DOHH2 (cell line): Measurements from ENCODE around the gene HELZ.

Experiments used
- H3F3A ChIP-seq: fragments of 200-600 bp; sonication (generic), shearing (Covaris generic); 2 replicates; pipeline ENCODE4 v1.6.0; 2016; ENCODE audit warnings: antibody characterized with exemption, mild to moderate bottlenecking; ENCODE audit not compliant: control insufficient read depth, insufficient read depth
- H3K27ac ChIP-seq: fragments of 200-600 bp; sonication (generic); 2 replicates; pipeline ENCODE4 v1.5.1; 2014; ENCODE audit warnings: low read depth, mild to moderate bottlenecking, low read length, moderate library complexity
- H3K27me3 ChIP-seq: fragments of 200-600 bp; sonication (generic); 2 replicates; pipeline ENCODE4 v1.6.1; 2014; ENCODE audit warnings: mild to moderate bottlenecking, low read length, mixed read lengths; ENCODE audit not compliant: control insufficient read depth
- H3K36me3 ChIP-seq: fragments of 200-600 bp; sonication (generic); 2 replicates; pipeline ENCODE4 v1.6.1; 2014; ENCODE audit warnings: mild to moderate bottlenecking, low read length, moderate library complexity, mixed read lengths; ENCODE audit not compliant: control insufficient read depth
- H3K4me1 ChIP-seq: fragments of 200-600 bp; sonication (generic); 2 replicates; pipeline ENCODE4 v1.6.1; 2014; ENCODE audit warnings: mild to moderate bottlenecking, low read length, mixed read lengths; ENCODE audit not compliant: control insufficient read depth
- H3K4me2 ChIP-seq: fragments of 200-600 bp; sonication (generic); 2 replicates; pipeline ENCODE4 v1.6.0; 2014; ENCODE audit warnings: mild to moderate bottlenecking, low read length, moderate library complexity
- H3K4me3 ChIP-seq: fragments of 200-600 bp; sonication (generic); 2 replicates; pipeline ENCODE4 v1.5.1; 2014; ENCODE audit warnings: mild to moderate bottlenecking, low read length, mixed read lengths
- H3K79me2 ChIP-seq: fragments of 200-600 bp; sonication (generic); 2 replicates; pipeline ENCODE4 v1.6.1; 2014; ENCODE audit warnings: mild to moderate bottlenecking, low read length, mixed read lengths; ENCODE audit not compliant: control insufficient read depth
- H3K9me2 ChIP-seq: fragments of 200-600 bp; sonication (generic); replicated peaks from 2 replicates; pipeline ENCODE4 v1.6.1; 2014; ENCODE audit warnings: mild to moderate bottlenecking, low read length, mixed read lengths; ENCODE audit not compliant: control insufficient read depth
- H3K9me3 ChIP-seq: fragments of 200-600 bp; sonication (generic); 2 replicates; pipeline ENCODE4 v1.6.1; 2014; ENCODE audit warnings: antibody characterized with exemption, low read length, mixed read lengths; ENCODE audit not compliant: control insufficient read depth, insufficient read depth
- H4K20me1 ChIP-seq: fragments of 200-600 bp; sonication (generic); 2 replicates; pipeline ENCODE4 v1.6.0; 2014; ENCODE audit warnings: low read depth, mild to moderate bottlenecking, antibody characterized with exemption, low read length, moderate library complexity; ENCODE audit not compliant: control insufficient read depth, insufficient read depth
- EZH2phosphoT487 ChIP-seq: fragments of 200-600 bp; sonication (generic); IDR thresholded peaks from 2 replicates; pipeline ENCODE4 v1.6.1; 2017; ENCODE audit warnings: borderline replicate concordance, mild to moderate bottlenecking, antibody characterized with exemption, low read length, moderate library complexity, mixed read lengths
- TF ChIP-seq, protein P1 (sequence below): fragments of 200-600 bp; sonication (generic); IDR thresholded peaks from one replicate; pipeline ENCODE4 v1.5.1; 2014; ENCODE audit warnings: antibody characterized with exemption, mild to moderate bottlenecking, low read depth, low read length; ENCODE audit not compliant: poor library complexity, severe bottlenecking

The HELZ gene, protein sequence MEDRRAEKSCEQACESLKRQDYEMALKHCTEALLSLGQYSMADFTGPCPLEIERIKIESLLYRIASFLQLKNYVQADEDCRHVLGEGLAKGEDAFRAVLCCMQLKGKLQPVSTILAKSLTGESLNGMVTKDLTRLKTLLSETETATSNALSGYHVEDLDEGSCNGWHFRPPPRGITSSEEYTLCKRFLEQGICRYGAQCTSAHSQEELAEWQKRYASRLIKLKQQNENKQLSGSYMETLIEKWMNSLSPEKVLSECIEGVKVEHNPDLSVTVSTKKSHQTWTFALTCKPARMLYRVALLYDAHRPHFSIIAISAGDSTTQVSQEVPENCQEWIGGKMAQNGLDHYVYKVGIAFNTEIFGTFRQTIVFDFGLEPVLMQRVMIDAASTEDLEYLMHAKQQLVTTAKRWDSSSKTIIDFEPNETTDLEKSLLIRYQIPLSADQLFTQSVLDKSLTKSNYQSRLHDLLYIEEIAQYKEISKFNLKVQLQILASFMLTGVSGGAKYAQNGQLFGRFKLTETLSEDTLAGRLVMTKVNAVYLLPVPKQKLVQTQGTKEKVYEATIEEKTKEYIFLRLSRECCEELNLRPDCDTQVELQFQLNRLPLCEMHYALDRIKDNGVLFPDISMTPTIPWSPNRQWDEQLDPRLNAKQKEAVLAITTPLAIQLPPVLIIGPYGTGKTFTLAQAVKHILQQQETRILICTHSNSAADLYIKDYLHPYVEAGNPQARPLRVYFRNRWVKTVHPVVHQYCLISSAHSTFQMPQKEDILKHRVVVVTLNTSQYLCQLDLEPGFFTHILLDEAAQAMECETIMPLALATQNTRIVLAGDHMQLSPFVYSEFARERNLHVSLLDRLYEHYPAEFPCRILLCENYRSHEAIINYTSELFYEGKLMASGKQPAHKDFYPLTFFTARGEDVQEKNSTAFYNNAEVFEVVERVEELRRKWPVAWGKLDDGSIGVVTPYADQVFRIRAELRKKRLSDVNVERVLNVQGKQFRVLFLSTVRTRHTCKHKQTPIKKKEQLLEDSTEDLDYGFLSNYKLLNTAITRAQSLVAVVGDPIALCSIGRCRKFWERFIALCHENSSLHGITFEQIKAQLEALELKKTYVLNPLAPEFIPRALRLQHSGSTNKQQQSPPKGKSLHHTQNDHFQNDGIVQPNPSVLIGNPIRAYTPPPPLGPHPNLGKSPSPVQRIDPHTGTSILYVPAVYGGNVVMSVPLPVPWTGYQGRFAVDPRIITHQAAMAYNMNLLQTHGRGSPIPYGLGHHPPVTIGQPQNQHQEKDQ (N-terminal part only)

DNA sequence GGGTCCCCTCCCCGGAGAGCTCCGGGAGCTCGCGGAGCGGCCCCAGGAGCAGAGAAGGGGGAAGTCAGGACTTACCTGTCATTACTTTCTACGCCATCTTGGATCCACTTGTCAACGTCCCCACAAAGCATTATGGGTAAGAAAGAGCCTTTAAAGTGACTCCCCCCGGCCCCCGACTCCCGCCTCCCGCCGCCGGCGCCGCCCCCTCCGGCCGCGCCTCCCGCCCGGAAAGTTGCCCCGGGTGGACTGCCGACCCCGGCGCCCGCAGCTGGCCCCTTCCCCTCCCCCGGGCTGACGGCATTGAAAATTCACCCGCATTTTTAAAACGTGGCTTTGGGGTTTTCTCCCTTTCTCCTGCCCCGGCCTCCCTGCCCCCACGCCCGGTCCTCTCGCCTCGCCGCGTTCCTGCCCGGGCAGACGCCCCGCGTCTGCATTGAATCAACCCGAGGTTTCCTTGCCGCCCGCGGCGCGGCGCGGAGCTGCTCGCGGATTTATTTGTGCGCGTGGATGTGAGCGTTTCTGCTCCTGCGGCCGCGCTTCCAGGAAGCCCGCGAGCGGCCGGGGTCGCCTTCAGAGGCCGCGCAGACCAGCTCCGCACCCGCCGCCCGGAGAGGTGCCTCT is at the start of gene HELZ:
Gene HELZ, minus strand, starts transcription at position 124 of the 621 bp plus-strand sequence. CDS start 26,392 bp downstream, outside the sequence.
- no peaks in the 10 kb centered on the region for H3K9me3 ChIP-seq
- H3F3A ChIP-seq: peaks cover 5% of the 10 kb centered on the region; the same call in 1 of the 2 replicates
- H3K27ac ChIP-seq: peak within 1 kb of the TSS; percentile 29; the same call in 1 of the 2 replicates
- peaks cover 30% of the 10 kb centered on the region for H3K36me3 ChIP-seq
- peaks cover 16% of the 10 kb centered on the region for H4K20me1 ChIP-seq
- no peaks in the 10 kb centered on the region; the same call in 1 of the 2 replicates for H3K27me3 ChIP-seq
- peak within 1 kb of the TSS; percentile 90 for H3K4me2 ChIP-seq
- H3K79me2 ChIP-seq: peaks cover 51% of the 10 kb centered on the region
- peak within 1 kb of the TSS; percentile 76 for H3K4me3 ChIP-seq
- no peaks in the 10 kb centered on the region for H3K9me2 ChIP-seq
- peaks cover 42% of the 10 kb centered on the region for H3K4me1 ChIP-seq
- no peak for TF ChIP-seq EZH2phosphoT487
- TF ChIP-seq, protein P1, sequence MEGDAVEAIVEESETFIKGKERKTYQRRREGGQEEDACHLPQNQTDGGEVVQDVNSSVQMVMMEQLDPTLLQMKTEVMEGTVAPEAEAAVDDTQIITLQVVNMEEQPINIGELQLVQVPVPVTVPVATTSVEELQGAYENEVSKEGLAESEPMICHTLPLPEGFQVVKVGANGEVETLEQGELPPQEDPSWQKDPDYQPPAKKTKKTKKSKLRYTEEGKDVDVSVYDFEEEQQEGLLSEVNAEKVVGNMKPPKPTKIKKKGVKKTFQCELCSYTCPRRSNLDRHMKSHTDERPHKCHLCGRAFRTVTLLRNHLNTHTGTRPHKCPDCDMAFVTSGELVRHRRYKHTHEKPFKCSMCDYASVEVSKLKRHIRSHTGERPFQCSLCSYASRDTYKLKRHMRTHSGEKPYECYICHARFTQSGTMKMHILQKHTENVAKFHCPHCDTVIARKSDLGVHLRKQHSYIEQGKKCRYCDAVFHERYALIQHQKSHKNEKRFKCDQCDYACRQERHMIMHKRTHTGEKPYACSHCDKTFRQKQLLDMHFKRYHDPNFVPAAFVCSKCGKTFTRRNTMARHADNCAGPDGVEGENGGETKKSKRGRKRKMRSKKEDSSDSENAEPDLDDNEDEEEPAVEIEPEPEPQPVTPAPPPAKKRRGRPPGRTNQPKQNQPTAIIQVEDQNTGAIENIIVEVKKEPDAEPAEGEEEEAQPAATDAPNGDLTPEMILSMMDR: no peak

DNA sequence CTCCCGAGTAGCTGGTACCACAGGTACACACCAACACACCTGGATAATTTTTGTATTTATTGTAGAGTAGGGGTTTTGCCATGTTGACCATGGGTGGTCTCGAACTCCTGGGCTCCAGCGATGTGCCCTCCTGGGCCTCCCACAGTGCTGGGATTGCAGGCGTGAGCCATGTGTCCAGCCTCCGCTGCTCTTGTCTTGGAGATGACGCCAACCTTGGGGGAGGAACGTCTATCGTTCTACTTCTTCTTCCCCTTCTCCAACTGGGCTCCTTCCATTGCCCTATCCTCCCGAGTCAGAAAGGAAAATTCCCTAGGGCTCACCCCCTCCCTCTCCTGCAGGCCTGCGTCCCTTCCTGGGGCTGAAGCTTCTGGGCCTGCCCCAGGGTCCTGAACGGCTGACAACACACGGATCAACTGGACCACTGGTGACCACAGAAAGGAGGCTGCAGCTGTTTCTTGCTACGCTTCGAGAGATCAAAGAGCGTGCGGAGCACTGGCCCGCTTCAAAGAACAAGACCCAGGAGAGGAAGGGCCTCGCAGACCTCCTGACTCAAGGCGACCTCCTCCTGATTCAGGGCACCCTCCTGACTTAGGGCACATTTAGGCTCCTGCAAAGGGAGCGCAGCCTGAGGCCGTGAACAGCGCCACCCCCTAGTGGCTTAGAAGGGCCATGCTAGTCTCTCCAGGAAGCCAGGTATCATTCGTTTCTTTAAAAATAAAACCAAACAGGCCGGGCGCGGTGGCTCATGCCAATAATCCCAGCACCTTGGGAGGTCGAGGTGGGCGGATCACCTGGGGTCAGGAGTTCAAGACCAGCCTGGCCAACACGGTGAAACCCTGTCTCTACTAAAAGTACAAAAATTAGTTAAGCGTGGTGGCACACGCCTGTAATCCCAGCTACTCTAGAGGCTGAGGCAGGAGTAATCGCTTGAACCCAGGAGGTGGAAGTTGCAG is 48.5 kb upstream of the HELZ start:
- H3K9me3 ChIP-seq: no peaks in the 10 kb centered on the region
- H3K27ac ChIP-seq: no peak overlapping the region
- H3K4me2 ChIP-seq: peak overlapping the region; percentile 58
- H3K4me1 ChIP-seq: peaks cover 13% of the 10 kb centered on the region
- no peaks in the 10 kb centered on the region for H3K9me2 ChIP-seq
- no peaks in the 10 kb centered on the region for H3K27me3 ChIP-seq
- no peaks in the 10 kb centered on the region for H3K36me3 ChIP-seq
- no peaks in the 10 kb centered on the region for H4K20me1 ChIP-seq
- H3F3A ChIP-seq: no peaks in the 10 kb centered on the region
- H3K4me3 ChIP-seq: peak overlapping the region; percentile 30; the same call in 1 of the 2 replicates
- H3K79me2 ChIP-seq: no peaks in the 10 kb centered on the region
- TF ChIP-seq EZH2phosphoT487: no peak
- TF ChIP-seq, protein P1: peak; percentile 84
